Testis (tissue), 3 donors: ENCODE data around the gene MEDAG. TPM values are rescaled to one million over a fixed set of nuclear protein-coding genes. Genes with fewer than 3 reads are reported as not detected.

Experiments used
- DNase-seq: peaks from one replicate; pipeline ENCODE4 v3.0.0-alpha.2; 2019
- H3K27ac ChIP-seq, 2 donors: fragments of 200-600 bp; sonication (generic); one replicate each; pipeline ENCODE4 v1.5.1; 2019
- H3K27me3 ChIP-seq: fragments of 200-600 bp; sonication (generic); one replicate; pipeline ENCODE4 v1.5.1; 2019
- H3K36me3 ChIP-seq: fragments of 200-600 bp; sonication (generic); one replicate; pipeline ENCODE4 v1.5.1; 2017; ENCODE audit warnings: low read depth; ENCODE audit errors: missing control alignments
- H3K4me1 ChIP-seq: fragments of 200-600 bp; sonication (generic); one replicate; pipeline ENCODE4 v1.5.1; 2019
- H3K4me3 ChIP-seq, 2 donors: fragments of 200-600 bp; sonication (generic); one replicate each; pipeline ENCODE4 v1.5.1; 2017 to 2019
- H3K9me3 ChIP-seq: fragments of 200-600 bp; sonication (generic); one replicate; pipeline ENCODE4 v1.5.1; 2017
- POLR2A ChIP-seq: fragments of 450-650 bp; IDR thresholded peaks from one replicate; pipeline ENCODE4 v1.6.1; 2017; ENCODE audit warnings: antibody characterized with exemption, mild to moderate bottlenecking, moderate library complexity
- WGBS, 2 donors: methylation state at CpG; one replicate each; pipeline ENCODE4 v1.1.5; 2018; 5-methylcytosine and 5-hydroxymethylcytosine counted together
- intact Hi-C: fragments of 100-400 bp; cut with DNase I; formaldehyde crosslinking; loops from one replicate; pipeline ENCODE4 v1.15.1; 2023; ENCODE audit warnings: low total_unique reads
- polyA plus RNA-seq: library from polyadenylated mRNA; stranded (reverse); fragments of 350-450 nt; fragmentation: Illumina TruSeq; extraction: RNeasy Lipid Tissue Mini Kit (QIAGEN cat#74804); gene quantifications from one replicate; pipeline ENCODE4 v1.2.3, GENCODE V29; 2014; ENCODE audit warnings: low read depth, low replicate concordance; ENCODE audit not compliant: insufficient read depth
- total RNA-seq, 2 donors: library from RNA; depleted of rRNA; stranded (reverse); fragments of >200 nt; gene quantifications; one replicate each; pipeline ENCODE4 v1.2.3, GENCODE V29; 2016
- TF ChIP-seq, protein P1 (sequence below), 3 experiments: fragments of 450-650 bp in 2 of 3; fragments of 200-600 bp in 1 of 3; sonication (generic) in 1 of 3; IDR thresholded peaks; one replicate each; pipeline ENCODE4 v1.5.1; 2016 to 2019; ENCODE audit warnings: antibody characterized with exemption in 3 of 3, mild to moderate bottlenecking in 2 of 3, moderate library complexity in 1 of 3

Gene MEDAG
- total and polyA plus RNA-seq, 3 donors from 2014 or later: 9.6 to 23.1 (median 17.7) TPM

DNA sequence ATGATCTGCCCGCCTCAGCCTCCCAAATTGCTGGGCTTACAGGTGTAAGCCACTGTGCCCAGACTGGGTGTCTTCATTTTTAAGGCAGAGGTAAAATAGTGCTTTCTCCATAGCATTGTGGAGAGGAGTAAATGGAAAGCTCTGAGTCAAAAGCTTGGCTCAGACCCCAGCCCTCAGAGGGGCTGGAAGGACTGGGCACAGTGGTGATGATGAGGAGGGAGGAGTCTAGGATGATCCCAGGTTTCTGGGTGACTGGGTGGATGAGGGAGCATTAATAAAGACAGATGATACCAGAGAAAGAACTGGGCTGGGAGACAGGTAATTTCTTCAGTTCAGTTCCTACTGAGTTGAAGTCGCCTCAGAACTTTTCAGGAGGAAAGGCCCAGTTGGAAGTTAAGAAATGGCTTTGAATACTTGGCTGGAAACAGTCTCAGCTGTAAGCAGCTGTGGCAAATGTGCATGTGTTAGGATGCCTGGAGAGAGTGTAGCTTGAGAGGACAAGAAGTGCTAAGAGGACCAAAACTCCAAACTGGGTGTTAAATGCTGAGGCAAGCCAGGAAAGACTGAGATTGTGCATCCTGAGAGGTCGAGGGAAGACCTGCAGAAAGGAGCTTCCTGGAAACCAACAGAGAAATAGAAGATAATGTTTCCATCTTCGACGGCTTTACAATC is 37.1 kb upstream of the MEDAG start:
- no peak for TF ChIP-seq POLR2A
- TF ChIP-seq, protein P1, sequence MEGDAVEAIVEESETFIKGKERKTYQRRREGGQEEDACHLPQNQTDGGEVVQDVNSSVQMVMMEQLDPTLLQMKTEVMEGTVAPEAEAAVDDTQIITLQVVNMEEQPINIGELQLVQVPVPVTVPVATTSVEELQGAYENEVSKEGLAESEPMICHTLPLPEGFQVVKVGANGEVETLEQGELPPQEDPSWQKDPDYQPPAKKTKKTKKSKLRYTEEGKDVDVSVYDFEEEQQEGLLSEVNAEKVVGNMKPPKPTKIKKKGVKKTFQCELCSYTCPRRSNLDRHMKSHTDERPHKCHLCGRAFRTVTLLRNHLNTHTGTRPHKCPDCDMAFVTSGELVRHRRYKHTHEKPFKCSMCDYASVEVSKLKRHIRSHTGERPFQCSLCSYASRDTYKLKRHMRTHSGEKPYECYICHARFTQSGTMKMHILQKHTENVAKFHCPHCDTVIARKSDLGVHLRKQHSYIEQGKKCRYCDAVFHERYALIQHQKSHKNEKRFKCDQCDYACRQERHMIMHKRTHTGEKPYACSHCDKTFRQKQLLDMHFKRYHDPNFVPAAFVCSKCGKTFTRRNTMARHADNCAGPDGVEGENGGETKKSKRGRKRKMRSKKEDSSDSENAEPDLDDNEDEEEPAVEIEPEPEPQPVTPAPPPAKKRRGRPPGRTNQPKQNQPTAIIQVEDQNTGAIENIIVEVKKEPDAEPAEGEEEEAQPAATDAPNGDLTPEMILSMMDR (IDR thresholded peaks at IDR 0.05): no peak
- Histone ChIP-seq H3K36me3 (no peaks in the 10 kb centered on the region), H3K9me3 (no peaks in the 10 kb centered on the region), H3K4me1 (peaks cover 30% of the 10 kb centered on the region), H3K4me3 (no peak overlapping the region), H3K27ac (peak overlapping the region in 1 of 2 donors; percentile 71), H3K27me3 (no peaks in the 10 kb centered on the region)
- WGBS, 2 donors: 51 to 56% methylated on average over 5 of the region's 5 CpGs
- no peak for DNase-seq
- intact Hi-C loops: no loop called here

DNA sequence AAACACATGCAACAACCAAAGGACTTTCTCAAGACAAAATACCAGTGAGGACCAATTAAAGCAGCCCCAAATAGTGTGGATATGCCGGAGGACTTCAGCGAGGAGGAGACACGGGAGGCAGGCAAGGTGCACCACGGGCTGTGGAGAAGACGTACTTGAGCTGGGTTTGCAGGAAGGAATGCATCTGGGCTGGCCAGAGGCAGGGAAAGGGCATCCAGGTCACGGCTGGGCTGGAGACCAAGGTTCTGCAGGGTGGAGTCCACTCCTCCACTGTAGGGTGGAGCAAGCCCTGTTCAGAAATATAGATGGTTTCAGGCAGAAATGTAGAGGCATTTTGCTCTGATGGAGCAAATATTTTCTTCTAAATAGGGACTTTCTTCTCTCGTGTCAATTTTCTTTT is 36.6 kb upstream of the MEDAG start:
- no peak for TF ChIP-seq POLR2A
- TF ChIP-seq, protein P1 (IDR thresholded peaks at IDR 0.05): no peak
- no peaks in the 10 kb centered on the region for H3K9me3 ChIP-seq
- peak overlapping the region; percentile 9 to 71 for H3K27ac ChIP-seq
- intact Hi-C loops: no loop called here
- no peak overlapping the region for H3K4me3 ChIP-seq
- no peaks in the 10 kb centered on the region for H3K27me3 ChIP-seq
- no peaks in the 10 kb centered on the region for H3K36me3 ChIP-seq
- peaks cover 26% of the 10 kb centered on the region for H3K4me1 ChIP-seq
- peak; percentile 36 for DNase-seq
- 28 to 44% methylated on average over 7 of the region's 7 CpGs for WGBS, 2 donors

DNA sequence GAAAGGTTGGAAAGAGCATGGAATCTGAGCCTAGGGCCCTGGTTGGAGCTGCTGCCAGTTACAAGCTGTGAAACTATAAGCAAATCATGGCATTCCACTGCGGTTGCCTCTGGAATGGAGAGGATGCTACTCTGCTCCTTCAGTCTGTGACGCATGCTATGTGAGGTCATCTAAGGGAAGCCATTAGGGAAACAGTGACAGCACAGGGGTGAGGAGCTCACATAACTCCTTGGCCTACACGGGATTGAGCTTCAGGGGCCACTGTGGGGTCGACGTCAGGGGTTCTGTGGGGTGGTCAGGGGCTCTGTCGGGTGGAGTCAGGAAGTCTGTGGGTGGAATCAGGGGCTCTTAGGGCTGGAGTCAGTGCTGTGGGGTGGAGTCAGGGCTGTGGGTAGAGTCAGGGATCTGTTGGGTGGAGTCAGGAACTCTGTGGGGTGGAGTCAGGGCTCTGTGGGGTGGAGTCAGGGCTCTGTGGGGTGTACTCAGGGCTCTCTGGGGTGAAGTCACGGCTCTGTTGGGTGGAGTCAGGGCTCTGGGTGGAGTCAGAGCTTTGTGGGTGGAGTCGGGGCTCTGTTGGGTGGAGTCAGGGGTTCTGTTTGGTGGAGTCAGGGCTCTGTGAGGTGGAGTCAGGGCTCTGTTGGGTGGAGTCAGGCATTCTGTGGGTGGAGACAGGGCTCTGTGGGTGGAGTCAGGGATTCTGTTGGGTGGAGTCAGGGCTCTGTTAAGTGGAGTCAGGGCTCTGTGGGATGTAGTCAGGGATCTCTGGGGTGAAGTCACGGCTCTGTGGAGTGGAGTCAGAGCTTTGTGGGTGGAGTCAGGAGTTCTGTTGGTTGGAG is 35.8 kb upstream of the MEDAG start:
- DNase-seq: peak; percentile 65
- no peak for TF ChIP-seq POLR2A
- TF ChIP-seq, protein P1 (IDR thresholded peaks at IDR 0.05): no peak
- H3K4me1 ChIP-seq: peaks cover 18% of the 10 kb centered on the region

DNA sequence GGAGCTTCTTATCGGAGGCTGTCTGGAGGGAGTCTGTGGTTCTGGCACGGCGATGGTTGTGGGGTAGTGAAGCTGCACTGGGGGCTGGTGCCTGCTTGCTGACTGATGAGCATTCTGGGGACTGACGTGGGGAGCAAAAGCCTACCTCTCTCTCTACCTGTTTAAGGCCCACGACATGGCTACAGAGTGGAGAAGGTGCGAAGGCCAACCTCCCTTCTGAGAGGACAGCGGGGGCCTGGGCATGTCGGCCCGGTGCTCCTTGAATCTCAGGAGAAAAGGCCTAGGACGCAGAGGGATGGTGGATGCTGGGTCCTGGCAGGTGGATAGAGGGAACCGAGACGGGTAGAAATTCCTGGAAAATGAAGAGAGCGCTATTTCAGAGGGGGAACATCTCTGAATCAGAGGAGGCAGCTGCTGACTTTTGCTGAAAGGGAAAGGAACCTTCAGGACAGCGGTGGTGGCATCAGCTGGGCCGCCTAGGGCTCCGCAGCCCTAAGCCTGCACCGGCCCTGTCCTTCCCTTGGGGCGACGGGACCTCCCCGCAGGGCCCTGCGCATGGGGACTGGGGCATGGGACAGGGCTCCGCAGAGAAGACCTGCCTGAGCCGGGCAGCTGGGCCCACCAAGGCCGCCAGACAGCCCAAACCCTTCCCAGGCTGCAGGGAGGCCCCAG is 35.0 kb upstream of the MEDAG start:
- peaks cover 14% of the 10 kb centered on the region for H3K4me1 ChIP-seq
- intact Hi-C loops: no loop called here
- peak overlapping the region in 1 of 2 donors; percentile 11 for H3K4me3 ChIP-seq
- no peak overlapping the region for H3K27ac ChIP-seq
- TF ChIP-seq, protein P1 (IDR thresholded peaks at IDR 0.05): no peak
- TF ChIP-seq POLR2A: no peak
- H3K27me3 ChIP-seq: no peaks in the 10 kb centered on the region
- WGBS, 2 donors: 61 to 73% methylated on average over 20 to 24 of the region's 24 CpGs
- no peaks in the 10 kb centered on the region for H3K9me3 ChIP-seq
- H3K36me3 ChIP-seq: no peaks in the 10 kb centered on the region
- DNase-seq: no peak

More for the DNA sequence above, 35.8 kb upstream of the MEDAG start:
- intact Hi-C loops: no loop called here
- H3K27me3 ChIP-seq: no peaks in the 10 kb centered on the region
- no peaks in the 10 kb centered on the region for H3K9me3 ChIP-seq
- WGBS, 2 donors: 42 to 55% methylated on average over 9 of the region's 9 CpGs
- no peak overlapping the region for H3K4me3 ChIP-seq
- H3K27ac ChIP-seq: peak overlapping the region; percentile 9 to 71
- no peaks in the 10 kb centered on the region for H3K36me3 ChIP-seq
